IPS DF 4.7 (cell line): ENCODE data around the gene H6PD.

Experiments
- DNase-seq: peaks from one replicate; pipeline ENCODE4 v3.0.0-alpha.2; 2013; ENCODE audit warnings: low spot score; ENCODE audit errors: extremely low read depth

The H6PD gene, protein sequence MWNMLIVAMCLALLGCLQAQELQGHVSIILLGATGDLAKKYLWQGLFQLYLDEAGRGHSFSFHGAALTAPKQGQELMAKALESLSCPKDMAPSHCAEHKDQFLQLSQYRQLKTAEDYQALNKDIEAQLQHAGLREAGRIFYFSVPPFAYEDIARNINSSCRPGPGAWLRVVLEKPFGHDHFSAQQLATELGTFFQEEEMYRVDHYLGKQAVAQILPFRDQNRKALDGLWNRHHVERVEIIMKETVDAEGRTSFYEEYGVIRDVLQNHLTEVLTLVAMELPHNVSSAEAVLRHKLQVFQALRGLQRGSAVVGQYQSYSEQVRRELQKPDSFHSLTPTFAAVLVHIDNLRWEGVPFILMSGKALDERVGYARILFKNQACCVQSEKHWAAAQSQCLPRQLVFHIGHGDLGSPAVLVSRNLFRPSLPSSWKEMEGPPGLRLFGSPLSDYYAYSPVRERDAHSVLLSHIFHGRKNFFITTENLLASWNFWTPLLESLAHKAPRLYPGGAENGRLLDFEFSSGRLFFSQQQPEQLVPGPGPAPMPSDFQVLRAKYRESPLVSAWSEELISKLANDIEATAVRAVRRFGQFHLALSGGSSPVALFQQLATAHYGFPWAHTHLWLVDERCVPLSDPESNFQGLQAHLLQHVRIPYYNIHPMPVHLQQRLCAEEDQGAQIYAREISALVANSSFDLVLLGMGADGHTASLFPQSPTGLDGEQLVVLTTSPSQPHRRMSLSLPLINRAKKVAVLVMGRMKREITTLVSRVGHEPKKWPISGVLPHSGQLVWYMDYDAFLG

DNA sequence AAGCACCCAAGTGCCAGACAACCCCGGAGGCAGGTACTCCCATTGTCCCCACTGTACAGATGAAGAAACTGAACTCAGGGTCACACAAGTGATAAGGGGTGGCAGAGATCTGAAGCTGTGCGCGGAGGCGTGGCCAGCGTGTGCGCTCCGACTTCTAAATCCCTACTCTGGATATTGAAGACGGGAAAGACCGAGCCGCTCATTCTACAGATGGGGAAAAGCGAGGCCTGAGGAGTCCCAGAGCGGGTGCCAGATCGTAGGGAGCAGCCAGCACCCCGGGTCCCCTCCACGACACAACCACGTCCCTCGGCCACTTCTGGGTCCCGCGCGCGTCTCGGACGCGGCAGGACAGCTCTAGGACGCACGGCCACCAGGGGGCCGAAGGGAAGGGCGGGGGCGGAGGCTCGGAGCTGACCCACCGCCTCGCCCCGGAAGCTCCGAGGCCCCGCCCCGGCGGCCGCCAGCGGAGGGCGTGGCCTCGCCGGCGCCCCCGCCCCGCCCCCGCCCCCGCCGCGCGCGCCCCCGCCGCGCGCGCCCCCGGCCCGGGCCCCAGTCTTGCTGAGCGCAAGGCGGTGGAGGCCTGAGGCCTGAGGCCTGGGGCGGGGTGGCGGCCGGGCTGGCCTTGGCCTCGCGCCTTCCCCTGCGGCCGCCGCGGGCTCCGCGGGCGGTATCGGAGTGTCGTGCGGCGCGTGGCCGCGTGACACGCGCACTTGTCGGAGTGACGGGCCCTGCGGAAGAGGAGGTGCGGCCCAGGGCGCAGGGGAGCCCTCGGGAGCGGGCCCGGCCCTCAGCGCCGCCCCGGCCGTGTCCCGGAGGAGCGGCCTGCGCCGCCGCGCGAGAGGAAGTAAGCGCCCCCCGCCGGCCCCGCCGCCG is at the start of gene H6PD:
Gene H6PD, plus strand, starts transcription at position 552 of the 873 bp plus-strand sequence. CDS start 10,161 bp downstream, outside the sequence.
- DNase-seq = no peak

DNA sequence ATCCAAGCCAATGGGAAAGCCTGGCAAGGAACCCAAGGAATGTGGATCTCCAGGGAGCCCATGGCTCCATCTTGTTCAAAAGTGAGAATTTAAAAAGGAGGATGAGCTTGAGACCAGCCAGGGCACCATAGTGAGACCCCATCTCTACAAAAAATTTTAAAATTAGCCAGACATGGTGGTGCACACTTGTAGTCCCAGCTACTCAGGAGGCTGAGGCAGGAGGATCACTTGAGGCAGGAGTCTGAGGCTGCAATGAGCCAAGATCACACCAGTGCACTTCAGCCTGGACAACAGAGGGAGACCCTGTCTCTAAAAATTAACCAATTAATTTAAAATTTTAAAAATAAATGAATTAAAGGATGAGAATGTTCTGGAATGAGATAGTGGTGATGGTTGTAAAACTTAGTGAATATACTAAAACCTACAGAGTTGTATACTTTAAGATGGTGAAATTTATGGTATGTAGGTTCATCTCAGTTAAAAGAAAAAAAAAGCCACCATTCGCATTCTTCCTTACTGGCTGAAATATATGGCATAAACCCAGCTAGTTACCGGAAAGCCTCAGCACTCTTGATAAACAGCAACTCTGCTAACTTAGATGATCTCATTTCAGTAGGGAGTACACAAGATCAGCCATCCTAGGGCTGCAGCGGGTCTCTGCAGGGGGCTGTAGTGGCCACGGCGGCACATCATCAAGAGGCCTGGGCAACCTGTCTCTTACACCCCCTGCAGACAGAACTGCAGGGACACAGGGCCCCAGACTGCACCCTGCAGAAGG is 48.3 kb upstream of the H6PD start:
- DNase-seq = no peak

DNA sequence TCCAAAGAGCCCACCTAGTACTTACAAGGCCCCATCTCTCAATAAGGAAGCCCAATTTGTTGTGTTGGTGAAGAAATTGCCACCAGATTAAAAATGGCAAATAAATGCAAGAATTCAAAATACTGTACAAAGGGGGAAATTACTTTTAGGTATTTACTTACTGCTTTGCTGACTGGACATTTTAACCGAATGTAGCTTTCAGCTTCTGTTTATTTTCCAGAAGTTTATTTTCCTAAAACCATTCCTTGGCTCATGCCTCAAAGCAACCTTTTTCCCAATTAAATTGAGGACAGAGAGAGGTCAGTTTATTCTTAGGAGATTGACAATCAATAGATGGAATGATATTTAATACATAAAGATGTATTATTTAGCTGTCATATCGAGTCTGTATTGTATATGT is 47.6 kb upstream of the H6PD start:
- no peak for DNase-seq

DNA sequence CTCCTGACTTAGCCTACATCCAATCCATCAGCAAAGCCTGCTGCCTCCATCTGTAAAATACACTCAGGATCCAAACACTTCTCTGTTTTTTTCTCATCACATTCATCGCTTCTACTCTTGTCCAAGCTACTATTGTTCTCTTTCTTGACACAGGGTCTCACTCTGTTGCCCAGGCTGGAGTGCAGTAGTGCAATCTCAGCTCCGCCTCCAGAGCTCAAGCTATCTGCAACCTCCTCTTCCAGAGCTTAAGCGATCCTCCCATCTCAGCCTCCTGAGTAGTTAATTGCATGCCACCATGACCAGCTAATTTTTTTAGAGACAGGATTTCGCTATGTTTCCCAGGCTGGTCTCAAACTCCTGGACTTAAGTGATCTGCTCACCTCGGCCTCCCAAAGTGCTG is 44.3 kb upstream of the H6PD start:
- DNase-seq = no peak

DNA sequence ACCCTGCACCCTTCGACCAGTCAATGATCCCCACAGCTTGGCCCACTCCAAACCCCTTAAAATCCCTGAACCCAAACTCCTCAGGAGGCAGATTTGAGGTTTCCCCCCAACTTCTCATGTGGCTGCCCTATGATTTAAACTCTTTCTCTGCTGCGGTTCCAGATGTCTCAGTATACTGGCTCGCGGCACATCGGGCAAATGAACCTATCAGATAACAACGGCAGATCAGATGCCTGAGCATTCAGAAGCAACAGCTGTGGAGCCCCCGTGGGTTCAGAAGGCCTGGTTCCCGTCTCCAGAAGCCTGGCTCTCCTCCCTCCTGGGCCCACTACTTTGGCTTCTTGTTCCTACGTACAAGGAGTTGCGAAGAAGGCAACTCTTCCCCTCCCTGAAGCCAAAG is 43.3 kb upstream of the H6PD start:
- no peak for DNase-seq

DNA sequence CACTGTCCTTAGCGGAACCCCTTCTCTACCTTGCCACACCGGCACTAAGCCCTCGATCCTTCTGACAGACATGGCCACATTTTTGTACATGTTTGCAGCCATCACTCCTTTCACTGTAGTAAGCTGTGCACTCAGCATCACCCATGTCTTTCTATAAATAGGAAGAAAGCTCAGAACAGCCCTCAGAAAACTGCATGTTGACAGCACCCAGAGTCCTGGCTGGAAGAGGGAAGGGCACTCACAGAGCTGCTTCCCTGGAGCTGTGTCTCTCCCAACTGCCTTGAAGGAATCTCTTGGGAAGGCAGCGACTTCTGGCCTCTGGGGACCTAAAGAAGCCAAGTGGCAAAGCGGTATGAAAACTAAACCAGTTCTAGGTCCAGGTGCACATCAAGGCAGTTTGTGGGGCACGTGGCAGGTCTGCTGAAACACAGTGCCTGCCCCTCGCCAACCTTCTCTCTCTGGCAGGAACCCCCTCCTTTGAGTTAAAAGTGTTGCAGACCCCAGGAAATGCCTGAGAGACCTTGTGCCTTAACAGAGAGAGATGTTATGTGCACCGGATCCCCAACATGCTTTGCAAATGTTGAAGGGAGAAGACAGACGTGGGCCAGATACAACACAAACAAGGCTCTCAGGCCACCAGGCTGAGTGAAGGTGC is 41.9 kb upstream of the H6PD start:
- no peak for DNase-seq

DNA sequence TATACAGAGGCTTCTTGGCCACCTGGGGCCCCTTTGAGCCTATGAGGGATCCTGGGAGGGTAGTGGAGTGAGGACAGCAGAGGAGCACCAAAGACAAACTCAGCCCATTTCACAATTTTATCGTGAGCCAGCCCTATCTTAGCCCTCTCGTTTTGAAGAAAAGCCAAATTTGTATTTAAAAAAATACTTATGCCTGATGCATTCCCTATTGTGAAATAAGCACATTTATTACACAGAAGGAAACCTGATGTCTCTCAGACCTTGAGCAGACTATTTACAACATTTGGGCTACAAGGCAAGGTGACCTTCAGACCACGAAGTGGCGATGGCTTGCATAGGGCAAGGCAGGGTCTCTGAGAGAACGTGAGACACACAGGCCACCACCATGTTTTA is 41.3 kb upstream of the H6PD start:
- no peak for DNase-seq

DNA sequence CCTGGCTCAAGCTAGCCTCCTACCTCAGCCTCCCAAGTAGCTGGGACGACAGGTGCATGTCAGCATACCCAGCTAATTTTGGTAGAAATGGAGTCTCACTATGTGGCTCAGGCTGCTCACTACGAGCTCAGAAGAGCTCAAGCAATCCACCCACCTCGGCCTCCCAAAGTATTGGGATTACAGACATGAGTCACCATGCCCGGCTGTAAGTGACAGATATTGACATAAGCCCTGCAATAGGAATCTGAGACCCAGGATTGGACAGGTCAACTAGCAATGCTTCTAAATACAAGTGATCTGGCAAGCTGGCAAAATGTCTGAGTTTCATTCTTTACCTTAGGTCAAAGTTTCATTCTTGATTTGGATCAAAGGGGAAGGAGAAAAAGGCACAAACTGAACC is 40.5 kb upstream of the H6PD start:
- DNase-seq = no peak

DNA sequence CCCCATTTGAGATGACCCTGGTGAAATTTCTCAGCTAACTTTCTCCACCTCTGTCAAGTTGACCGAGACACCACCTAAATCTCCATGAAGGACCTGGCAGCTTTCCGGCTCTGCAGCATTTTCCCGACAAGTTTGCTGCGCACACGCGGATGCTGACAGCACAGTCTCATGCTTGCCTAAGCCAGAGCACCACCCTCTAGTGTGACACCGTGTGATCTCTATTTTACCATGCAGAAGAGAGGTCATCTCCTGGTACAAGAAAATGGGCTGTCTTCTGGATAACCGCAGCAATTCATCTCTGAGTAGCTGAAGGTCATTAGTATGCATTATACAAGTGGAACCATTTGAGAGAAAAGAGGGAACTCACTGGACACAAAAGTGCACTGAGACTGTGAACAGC is 38.9 kb upstream of the H6PD start:
- DNase-seq = no peak

DNA sequence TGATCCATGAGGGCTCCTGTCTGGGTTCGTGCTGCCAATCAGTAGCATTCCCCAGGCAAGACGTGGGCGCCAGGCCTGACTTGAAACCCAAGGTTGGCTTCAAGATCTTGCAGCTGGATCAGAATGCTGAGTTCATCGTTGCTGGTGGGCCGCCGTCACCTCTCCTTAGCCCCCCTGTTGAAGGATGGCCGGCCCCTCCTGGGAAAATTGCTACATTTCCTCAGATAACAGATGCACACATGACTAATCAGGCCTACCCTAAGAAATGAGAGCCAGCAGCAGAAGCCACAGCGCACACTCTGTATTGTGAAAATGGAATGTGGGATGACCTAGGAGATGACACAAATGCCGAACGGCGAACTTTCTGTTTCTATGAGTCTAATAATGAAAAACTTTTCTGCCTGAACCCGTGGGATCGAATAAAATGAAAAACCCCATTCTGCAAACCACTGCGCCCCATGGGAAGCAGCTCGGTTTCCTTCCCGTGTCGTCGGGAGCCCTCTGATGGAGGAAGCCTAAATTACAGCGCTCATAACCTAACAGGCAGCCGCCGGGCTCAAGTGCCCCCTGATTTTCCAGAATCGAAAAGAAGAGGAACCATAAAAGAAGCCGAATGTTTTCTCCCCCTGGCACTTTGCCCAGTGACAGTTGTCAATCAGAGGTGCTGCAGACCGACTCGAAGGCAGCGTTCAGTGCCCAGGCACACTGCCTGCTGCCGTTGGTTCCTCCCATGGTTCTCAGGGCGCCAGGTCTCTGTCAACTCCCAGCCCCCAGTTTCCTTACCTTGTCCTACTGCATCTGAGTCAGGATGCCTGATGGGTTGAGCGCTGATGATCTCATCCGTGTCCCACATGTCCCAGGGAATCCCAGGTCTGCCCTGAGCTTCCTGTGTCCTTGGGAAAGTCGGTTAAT is 38.2 kb upstream of the H6PD start:
- no peak for DNase-seq

DNA sequence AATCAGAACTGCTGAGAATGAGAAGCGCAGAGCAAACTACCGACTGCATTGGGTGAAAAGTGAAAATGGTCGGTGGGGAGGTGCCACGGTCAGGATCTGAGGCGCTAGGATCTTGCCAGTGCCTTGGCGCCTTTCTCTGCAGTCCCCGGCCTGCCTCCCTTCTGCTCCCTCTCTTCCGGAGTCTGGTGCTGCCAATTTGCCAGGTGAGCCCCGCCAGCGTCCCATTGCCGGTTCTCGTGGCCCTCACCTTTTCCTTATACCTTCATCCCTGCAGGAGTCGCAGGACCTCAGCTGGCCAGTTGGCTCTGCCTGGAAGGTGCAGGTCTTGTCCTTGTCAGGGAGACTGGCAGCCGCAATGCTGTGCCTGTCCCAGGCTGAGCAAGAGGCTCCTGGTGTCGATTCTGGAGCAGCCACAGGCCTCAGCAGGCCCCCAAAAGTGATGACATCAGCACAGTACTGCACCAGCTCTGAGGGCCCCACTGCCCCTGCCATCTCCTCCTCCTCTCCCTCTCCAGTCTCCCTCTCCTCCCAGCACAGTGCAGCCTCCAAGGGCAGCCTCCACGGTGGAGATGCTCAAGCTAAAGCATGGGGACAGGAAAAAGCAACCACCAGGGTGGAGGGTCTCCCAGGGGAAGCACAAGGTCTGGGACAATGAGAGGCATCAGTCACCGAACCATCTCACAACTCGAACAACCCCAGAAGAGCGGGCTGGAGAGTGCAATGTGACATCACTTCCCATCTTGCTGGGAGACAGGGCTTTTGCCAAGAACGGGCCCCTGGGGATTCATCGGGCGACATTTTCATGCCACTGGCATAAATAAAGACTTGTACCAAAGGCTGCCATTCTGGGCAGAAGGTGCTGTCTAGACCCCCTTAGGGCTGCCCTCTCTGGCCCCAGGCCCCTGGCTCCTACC is 37.1 kb upstream of the H6PD start:
- DNase-seq = no peak

DNA sequence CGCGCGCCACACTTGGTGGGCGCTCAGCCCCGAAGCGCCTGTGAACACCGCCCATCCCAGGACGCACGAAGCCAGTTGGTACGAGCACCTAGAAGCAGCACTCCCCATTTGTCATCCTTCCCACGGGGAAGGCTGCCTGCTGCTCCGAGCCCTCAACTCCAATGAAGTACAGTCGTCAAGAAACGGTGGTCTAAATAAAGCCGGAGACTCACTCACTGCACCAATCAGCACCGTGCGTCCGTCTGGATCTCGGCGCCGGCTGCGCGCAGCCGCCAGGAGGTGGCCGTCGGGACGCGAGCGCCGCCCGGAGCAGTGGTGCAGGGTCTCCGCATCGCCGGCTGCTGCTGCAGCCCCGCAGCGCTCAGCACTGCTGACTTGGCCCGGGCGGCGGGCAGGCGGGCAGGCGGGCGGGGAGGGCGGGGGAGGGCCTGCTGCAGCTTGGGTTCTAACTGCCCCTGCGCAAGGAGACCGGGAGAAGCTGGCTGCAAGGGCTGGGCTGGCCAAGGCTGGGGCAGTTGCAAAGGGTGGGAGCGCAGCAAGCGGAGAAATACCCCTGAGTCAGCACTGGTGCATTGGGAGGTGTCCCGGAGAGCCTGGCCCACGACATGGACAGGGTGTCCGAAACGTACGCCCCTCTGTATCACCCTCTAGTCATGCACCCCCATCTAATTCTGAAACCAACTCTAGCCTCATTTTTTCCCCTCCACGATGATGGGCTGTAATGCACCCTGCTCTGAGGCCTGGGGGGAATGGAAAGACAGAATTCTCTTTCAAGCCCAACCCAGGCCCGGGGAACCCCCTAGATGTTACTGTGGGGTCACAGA is 35.8 kb upstream of the H6PD start:
- no peak for DNase-seq

DNA sequence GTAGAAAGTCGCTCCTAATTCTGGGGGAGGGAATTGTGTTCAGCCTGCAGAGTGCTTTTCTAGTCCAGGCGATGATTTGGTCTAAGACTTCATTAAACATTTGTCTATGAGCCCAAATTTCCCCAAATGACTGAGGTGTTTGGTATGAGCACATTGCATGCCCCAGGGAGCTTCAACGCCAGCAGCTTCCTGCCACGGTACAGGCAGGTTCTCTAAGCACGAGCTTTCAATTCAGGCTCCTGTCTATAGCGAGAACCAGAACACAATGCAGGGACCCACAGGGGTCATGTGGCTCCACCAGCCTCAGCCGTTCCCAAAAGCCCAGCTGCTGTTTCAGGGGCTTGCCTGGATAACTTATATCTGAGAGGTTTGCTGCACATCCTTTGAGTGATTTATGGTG is 34.1 kb upstream of the H6PD start:
- DNase-seq = no peak

DNA sequence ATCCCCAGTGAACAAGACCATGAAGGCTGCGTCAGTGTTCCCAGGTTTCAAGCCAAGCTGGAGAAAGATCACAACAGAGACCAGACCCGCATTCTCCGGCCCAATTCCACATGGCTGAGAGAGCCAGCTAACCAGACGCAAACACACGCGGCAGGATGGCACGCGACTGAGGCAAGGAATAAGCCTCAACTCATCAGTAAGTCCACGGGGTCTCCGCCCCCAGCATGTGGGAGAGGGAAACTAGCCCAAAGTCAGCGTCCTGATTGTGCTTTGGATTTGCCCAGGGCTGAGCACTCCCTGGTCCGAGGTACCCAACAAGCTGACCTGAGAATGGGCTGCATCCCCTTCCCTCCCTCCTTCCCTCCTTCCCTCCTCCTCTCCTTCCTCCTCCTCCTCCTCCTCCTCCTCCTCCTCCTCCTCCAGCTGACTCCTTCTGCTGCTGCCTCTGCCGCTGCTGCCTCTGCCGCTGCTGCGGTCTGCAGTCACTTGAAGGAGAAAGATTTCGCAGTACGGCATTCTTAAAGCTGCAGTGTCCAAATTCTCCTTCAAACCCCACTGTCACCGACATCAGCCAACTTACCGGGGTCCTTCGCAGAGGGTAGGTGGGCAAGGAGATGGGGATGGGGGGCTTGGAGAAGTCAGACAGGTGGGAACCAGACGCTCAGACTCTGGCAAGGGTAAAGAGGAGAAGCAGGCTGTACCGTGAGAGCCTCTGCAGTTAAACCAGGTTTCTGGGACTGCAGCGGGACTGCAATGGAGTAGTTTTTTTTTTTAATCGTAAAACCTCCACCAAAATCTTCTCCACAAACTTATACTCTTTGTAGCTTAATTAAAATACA is 33.0 kb upstream of the H6PD start:
- no peak for DNase-seq

DNA sequence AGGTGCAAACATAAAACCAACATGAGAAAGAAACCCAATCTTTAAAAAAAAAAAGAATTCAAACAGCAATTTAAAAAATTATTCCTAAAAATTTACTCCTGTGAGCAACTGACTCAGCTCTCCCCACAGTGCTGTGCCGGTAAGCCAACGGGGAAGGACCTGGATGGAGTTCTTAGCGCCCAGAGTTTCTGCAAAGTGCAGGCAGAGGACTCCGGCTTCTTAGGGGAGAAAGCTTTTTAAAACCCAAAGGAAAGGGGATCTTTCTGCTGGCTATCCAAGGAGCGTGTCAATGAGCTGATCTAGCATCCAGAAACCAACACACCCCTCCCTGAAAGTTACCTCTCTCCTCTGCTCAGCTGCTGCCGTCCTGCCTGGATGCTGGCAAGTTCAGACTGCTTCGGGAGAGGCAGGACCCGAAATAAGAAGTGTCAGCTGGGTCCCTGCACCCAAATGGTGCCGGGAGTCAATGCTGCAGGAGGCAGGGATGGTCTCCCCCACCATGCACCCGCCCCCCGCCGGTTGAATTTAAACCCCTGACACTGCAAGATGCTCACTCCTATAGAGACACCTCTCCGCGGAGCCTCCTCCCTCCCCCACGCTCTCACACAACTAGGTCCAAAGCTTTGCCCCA is 32.2 kb upstream of the H6PD start:
- DNase-seq = no peak

DNA sequence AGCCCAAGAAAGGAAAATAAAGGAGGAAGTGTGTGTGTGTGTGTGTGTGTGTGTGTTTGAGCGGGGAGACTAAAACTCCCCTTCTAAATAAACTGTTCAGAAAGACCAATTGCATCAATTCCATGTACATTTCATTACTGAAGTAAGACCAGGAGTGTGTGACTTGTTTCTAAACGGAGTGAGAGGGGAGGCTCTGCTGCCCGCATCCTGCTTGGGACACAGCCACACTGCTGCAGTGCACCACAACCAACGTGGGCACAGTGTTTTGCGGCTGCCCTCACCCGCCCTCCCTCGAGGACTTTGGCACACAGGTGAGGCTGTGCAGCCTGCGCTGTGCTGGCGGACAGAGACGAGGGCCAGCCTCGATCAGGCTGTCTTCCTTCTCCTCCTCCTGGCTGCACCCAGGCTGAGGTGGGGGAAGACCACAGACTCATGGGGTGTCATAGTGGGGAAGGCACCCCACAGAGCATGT is 31.0 kb upstream of the H6PD start:
- DNase-seq = no peak
